ENCODE measurements around the gene SLC47A2. TPM values are rescaled to one million over a fixed set of nuclear protein-coding genes. Genes with fewer than 3 reads are reported as not detected.

The SLC47A2 gene
- total and polyA plus RNA-seq, 2 donors = 0.46 TPM; not detected in 1

- DNase-seq (ENCODE audit: low read depth in 6 of 9, low spot score in 9 of 9) = no peak
- Histone ChIP-seq H3K9me3 (ENCODE audit: control insufficient read depth in 2 of 2, insufficient read depth in 1 of 2, low read length in 1 of 2) (no peaks in the 10 kb centered on the region), H3K36me3 (ENCODE audit: control insufficient read depth in 2 of 2, insufficient read depth in 2 of 2, low read length in 1 of 2) (no peaks in the 10 kb centered on the region), H3K27ac (ENCODE audit: low read depth in 1 of 2, low read length in 1 of 2) (no peak overlapping the region), H3K4me1 (ENCODE audit: control insufficient read depth in 2 of 2, insufficient read depth in 2 of 2, low read length in 2 of 2) (peaks cover 0 to 8% of the 10 kb centered on the region in 2 donors), H3K27me3 (ENCODE audit: control insufficient read depth in 2 of 2, insufficient read depth in 1 of 2, low read length in 1 of 2) (peaks cover 2 to 17% of the 10 kb centered on the region in 2 donors), H3K4me3 (ENCODE audit: low read length in 2 of 2) (peak overlapping the region in 1 of 2 donors; percentile 13)
- 37% methylated on average over 55 of the region's 55 CpGs for WGBS
Measured at GRCh38 chr17:19724501-19725420, 8.4 kb upstream of the SLC47A2 start.

DNA sequence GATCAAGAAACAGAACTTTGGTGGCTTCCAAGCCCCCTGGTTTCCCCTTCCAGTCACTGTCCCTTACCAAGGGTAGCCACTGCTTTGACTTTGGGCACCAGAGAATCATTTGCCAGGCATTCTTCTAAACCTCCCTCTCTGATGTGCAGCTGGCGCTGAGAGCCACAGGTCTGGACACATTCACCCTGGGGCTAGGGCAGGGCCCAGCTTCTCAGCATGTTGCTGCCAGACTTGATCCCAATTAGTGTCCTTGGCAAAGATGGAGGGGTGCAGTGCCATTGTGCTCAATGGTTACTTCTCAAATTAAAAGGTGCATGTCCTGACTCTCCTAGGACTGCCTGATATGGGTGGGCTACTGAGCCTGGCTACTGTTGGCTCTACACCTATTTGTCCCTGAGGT is 7.6 kb upstream of the SLC47A2 start:
- Histone ChIP-seq H3K36me3 (ENCODE audit: control insufficient read depth in 2 of 2, insufficient read depth in 2 of 2, low read length in 1 of 2) (no peaks in the 10 kb centered on the region), H3K27ac (ENCODE audit: low read depth in 1 of 2, low read length in 1 of 2) (no peak overlapping the region), H3K27me3 (ENCODE audit: control insufficient read depth in 2 of 2, insufficient read depth in 1 of 2, low read length in 1 of 2) (peaks cover 2 to 17% of the 10 kb centered on the region in 2 donors), H3K4me3 (ENCODE audit: low read length in 2 of 2) (no peak overlapping the region), H3K9me3 (ENCODE audit: control insufficient read depth in 2 of 2, insufficient read depth in 1 of 2, low read length in 1 of 2) (no peaks in the 10 kb centered on the region), H3K4me1 (ENCODE audit: control insufficient read depth in 2 of 2, insufficient read depth in 2 of 2, low read length in 2 of 2) (peaks cover 0 to 8% of the 10 kb centered on the region in 2 donors)
- no peak for DNase-seq (ENCODE audit: low read depth in 6 of 9, low spot score in 9 of 9)
- 100% methylated on average over 1 of the region's 1 CpG for WGBS

GRCh38 chr17:19720631-19721426 is 4.4 kb upstream of the SLC47A2 start:
- Histone ChIP-seq H3K4me1 (ENCODE audit: control insufficient read depth in 2 of 2, insufficient read depth in 2 of 2, low read length in 2 of 2) (no peaks in the 10 kb centered on the region), H3K9me3 (ENCODE audit: control insufficient read depth in 2 of 2, insufficient read depth in 1 of 2, low read length in 1 of 2) (no peaks in the 10 kb centered on the region)

GRCh38 chr17:19720210-19720475 is 3.8 kb upstream of the SLC47A2 start:
- Histone ChIP-seq H3K27ac (ENCODE audit: low read depth in 1 of 2, low read length in 1 of 2) (no peak overlapping the region), H3K4me1 (ENCODE audit: control insufficient read depth in 2 of 2, insufficient read depth in 2 of 2, low read length in 2 of 2) (no peaks in the 10 kb centered on the region), H3K36me3 (ENCODE audit: control insufficient read depth in 2 of 2, insufficient read depth in 2 of 2, low read length in 1 of 2) (no peaks in the 10 kb centered on the region), H3K27me3 (ENCODE audit: control insufficient read depth in 2 of 2, insufficient read depth in 1 of 2, low read length in 1 of 2) (peaks cover 0 to 14% of the 10 kb centered on the region in 2 donors), H3K9me3 (ENCODE audit: control insufficient read depth in 2 of 2, insufficient read depth in 1 of 2, low read length in 1 of 2) (no peaks in the 10 kb centered on the region), H3K4me3 (ENCODE audit: low read length in 2 of 2) (no peak overlapping the region)
- 94% methylated on average over 5 of the region's 5 CpGs for WGBS
- DNase-seq (ENCODE audit: low read depth in 6 of 9, low spot score in 9 of 9) = no peak

More at GRCh38 chr17:19720631-19721426, 4.4 kb upstream of the SLC47A2 start:
- Histone ChIP-seq H3K27me3 (ENCODE audit: control insufficient read depth in 2 of 2, insufficient read depth in 1 of 2, low read length in 1 of 2) (peaks cover 0 to 14% of the 10 kb centered on the region in 2 donors), H3K36me3 (ENCODE audit: control insufficient read depth in 2 of 2, insufficient read depth in 2 of 2, low read length in 1 of 2) (no peaks in the 10 kb centered on the region), H3K4me3 (ENCODE audit: low read length in 2 of 2) (no peak overlapping the region), H3K27ac (ENCODE audit: low read depth in 1 of 2, low read length in 1 of 2) (no peak overlapping the region)
- 63% methylated on average over 9 of the region's 9 CpGs for WGBS
- no peak for DNase-seq (ENCODE audit: low read depth in 6 of 9, low spot score in 9 of 9)

GRCh38 chr17:19719355-19720209 is 3.2 kb upstream of the SLC47A2 start:
- WGBS = 97% methylated on average over 23 of the region's 23 CpGs
- Histone ChIP-seq H3K9me3 (ENCODE audit: control insufficient read depth in 2 of 2, insufficient read depth in 1 of 2, low read length in 1 of 2) (no peaks in the 10 kb centered on the region), H3K27ac (ENCODE audit: low read depth in 1 of 2, low read length in 1 of 2) (no peak overlapping the region), H3K4me3 (ENCODE audit: low read length in 2 of 2) (no peak overlapping the region), H3K27me3 (ENCODE audit: control insufficient read depth in 2 of 2, insufficient read depth in 1 of 2, low read length in 1 of 2) (peaks cover 0 to 9% of the 10 kb centered on the region in 2 donors), H3K4me1 (ENCODE audit: control insufficient read depth in 2 of 2, insufficient read depth in 2 of 2, low read length in 2 of 2) (no peaks in the 10 kb centered on the region), H3K36me3 (ENCODE audit: control insufficient read depth in 2 of 2, insufficient read depth in 2 of 2, low read length in 1 of 2) (no peaks in the 10 kb centered on the region)
- DNase-seq (ENCODE audit: low read depth in 6 of 9, low spot score in 9 of 9) = no peak

DNA sequence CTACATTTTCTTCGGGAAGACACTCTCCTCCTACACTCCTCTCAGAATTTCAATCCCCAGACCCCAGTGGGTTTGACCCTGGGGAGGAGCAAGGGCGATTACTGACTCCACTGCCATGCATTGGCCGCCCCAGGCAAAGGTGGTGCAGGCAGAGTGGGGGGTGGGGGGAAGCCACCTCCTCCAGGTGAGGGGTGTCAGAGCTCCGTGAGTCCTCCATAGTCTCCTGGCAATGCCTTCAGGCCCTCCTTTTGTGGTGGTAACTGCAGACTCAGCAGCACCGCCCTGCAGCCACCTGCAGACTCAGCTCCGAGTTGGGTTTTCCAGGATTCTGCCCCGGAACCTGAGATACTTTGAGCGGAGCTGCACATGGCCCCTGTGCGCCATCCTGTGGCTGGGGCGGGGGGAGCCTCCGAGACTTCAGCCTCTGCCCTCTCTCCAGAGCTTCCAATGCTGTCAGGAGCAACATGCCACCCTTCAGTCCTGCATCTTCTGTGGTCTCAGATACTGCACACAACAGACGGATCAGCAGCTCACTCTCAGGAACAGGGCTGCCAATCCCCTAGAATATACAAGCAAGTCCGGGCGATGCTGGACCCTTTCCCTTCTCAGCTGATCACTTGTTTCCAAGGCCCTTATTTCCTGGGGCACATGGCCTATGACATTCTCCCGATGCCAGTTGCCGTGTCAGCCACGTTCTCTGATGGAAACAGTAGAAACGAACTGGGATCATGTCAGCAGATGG is 2.4 kb upstream of the SLC47A2 start:
- Histone ChIP-seq H3K36me3 (ENCODE audit: control insufficient read depth in 2 of 2, insufficient read depth in 2 of 2, low read length in 1 of 2) (no peaks in the 10 kb centered on the region), H3K4me3 (ENCODE audit: low read length in 2 of 2) (no peak overlapping the region), H3K27me3 (ENCODE audit: control insufficient read depth in 2 of 2, insufficient read depth in 1 of 2, low read length in 1 of 2) (peaks cover 0 to under 1% of the 10 kb centered on the region in 2 donors), H3K4me1 (ENCODE audit: control insufficient read depth in 2 of 2, insufficient read depth in 2 of 2, low read length in 2 of 2) (no peaks in the 10 kb centered on the region), H3K9me3 (ENCODE audit: control insufficient read depth in 2 of 2, insufficient read depth in 1 of 2, low read length in 1 of 2) (no peaks in the 10 kb centered on the region), H3K27ac (ENCODE audit: low read depth in 1 of 2, low read length in 1 of 2) (no peak overlapping the region)
- no peak for DNase-seq (ENCODE audit: low read depth in 6 of 9, low spot score in 9 of 9)
- 90% methylated on average over 18 of the region's 18 CpGs for WGBS

- H3K9me3 ChIP-seq (ENCODE audit: control insufficient read depth in 2 of 2, insufficient read depth in 1 of 2, low read length in 1 of 2) = no peaks in the 10 kb centered on the region
- 96% methylated on average over 12 of the region's 12 CpGs for WGBS
- no peak for DNase-seq (ENCODE audit: low read depth in 6 of 9, low spot score in 9 of 9)
- H3K4me3 ChIP-seq (ENCODE audit: low read length in 2 of 2) = no peak overlapping the region
- no peaks in the 10 kb centered on the region for H3K27me3 ChIP-seq (ENCODE audit: control insufficient read depth in 2 of 2, insufficient read depth in 1 of 2, low read length in 1 of 2)
- no peak overlapping the region for H3K27ac ChIP-seq (ENCODE audit: low read depth in 1 of 2, low read length in 1 of 2)
- H3K4me1 ChIP-seq (ENCODE audit: control insufficient read depth in 2 of 2, insufficient read depth in 2 of 2, low read length in 2 of 2) = no peaks in the 10 kb centered on the region
- no peaks in the 10 kb centered on the region for H3K36me3 ChIP-seq (ENCODE audit: control insufficient read depth in 2 of 2, insufficient read depth in 2 of 2, low read length in 1 of 2)
Measured at GRCh38 chr17:19718041-19718612, 1.7 kb upstream of the SLC47A2 start.

DNA sequence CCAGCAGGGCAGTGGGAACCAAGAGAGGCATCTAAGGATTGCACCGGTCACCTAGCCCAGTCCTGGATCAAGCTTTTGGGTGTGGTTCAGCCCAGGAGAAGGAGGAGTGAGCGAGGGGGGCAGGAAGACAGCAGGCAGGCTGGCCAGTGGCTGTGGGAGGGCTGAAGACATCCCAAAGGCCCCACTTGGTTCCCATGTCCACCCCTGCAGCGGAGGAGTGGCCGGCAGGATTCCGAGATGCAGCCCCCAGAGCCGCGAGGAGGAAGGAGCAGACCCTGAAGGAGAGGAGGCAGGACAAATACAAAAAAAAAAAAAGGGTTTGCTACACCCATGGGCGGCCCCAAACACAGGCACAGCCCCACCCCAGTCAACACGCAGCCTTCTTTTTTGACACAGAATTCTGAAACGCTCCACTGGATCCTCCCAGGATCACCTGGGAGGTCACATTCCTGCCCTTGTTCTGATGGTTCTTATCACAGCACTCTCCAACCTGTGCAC is 1.1 kb upstream of the SLC47A2 start:
- DNase-seq (ENCODE audit: low read depth in 6 of 9, low spot score in 9 of 9) = no peak
- H3K9me3 ChIP-seq (ENCODE audit: control insufficient read depth in 2 of 2, insufficient read depth in 1 of 2, low read length in 1 of 2) = no peaks in the 10 kb centered on the region
- H3K4me1 ChIP-seq (ENCODE audit: control insufficient read depth in 2 of 2, insufficient read depth in 2 of 2, low read length in 2 of 2) = no peaks in the 10 kb centered on the region
- H3K4me3 ChIP-seq (ENCODE audit: low read length in 2 of 2) = no peak overlapping the region
- H3K36me3 ChIP-seq (ENCODE audit: control insufficient read depth in 2 of 2, insufficient read depth in 2 of 2, low read length in 1 of 2) = no peaks in the 10 kb centered on the region
- WGBS = 95% methylated on average over 10 of the region's 10 CpGs
- no peak overlapping the region for H3K27ac ChIP-seq (ENCODE audit: low read depth in 1 of 2, low read length in 1 of 2)
- H3K27me3 ChIP-seq (ENCODE audit: control insufficient read depth in 2 of 2, insufficient read depth in 1 of 2, low read length in 1 of 2) = no peaks in the 10 kb centered on the region
